ENCODE measurements around the gene CACNG4. TPM values are rescaled to one million over a fixed set of nuclear protein-coding genes. Genes with fewer than 3 reads are reported as not detected.

CACNG4 gene
- total and polyA plus RNA-seq, 2 experiments from 2014 or later, result 1.6 to 4.1 TPM

DNA sequence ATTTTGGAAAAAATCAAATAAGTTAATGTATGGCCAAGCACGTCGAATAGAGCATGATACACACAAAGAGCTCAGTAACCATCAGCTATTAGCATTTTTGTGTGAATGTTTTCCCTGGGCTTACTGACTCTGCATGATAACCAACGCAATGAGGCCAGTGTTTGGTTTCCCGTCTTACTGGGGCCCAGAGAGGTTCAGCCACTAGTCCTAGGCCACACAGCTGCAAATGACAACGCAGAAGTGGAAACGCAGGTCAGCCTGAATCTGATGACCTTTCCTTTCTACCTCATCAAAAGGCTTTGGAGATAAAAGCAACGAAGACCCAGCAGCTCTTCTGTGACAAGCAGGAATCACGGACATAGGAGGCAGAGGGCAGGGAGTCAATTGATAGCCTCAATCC lies 7.2 kb upstream of the CACNG4 start:
- no peaks in the 10 kb centered on the region for H3F3A ChIP-seq (replicated peaks; ENCODE audit: low read depth)
- H3K4me1 ChIP-seq (ENCODE audit: insufficient read depth), result peaks cover 6% of the 10 kb centered on the region
- no peaks in the 10 kb centered on the region for H3K9me3 Mint-ChIP-seq
- no peaks in the 10 kb centered on the region for H3K79me2 ChIP-seq (replicated peaks; ENCODE audit: insufficient read depth)
- no peak overlapping the region for H2AFZ ChIP-seq
- ATAC-seq, result no peak
- no peak overlapping the region for H3K4me2 ChIP-seq
- no peak overlapping the region for H3K27ac Mint-ChIP-seq
- peaks cover 2% of the 10 kb centered on the region; the same call in 1 of the 2 replicates for H3K27me3 ChIP-seq (ENCODE audit: insufficient read depth)
- peaks cover 22% of the 10 kb centered on the region for H3K4me1 Mint-ChIP-seq
- TF ChIP-seq CREB1 (CRISPR knock-in tag; IDR thresholded peaks at IDR 0.05; ENCODE audit: low read depth) (no peak), ZNF114 (CRISPR knock-in tag; IDR thresholded peaks at IDR 0.05) (no peak), STAT1 (IDR thresholded peaks at IDR 0.05; ENCODE audit: unreplicated experiment) (no peak), JUNB (IDR thresholded peaks at IDR 0.05; ENCODE audit: unreplicated experiment) (no peak), NANOG (IDR thresholded peaks at IDR 0.05; ENCODE audit: borderline replicate concordance) (no peak), ETS1 (IDR thresholded peaks at IDR 0.05) (no peak), EZH2phosphoT487 (IDR thresholded peaks at IDR 0.05; ENCODE audit: unreplicated experiment) (no peak), EZH2 (IDR thresholded peaks at IDR 0.05; ENCODE audit: low read depth, unreplicated experiment) (no peak), REST (IDR thresholded peaks at IDR 0.05; ENCODE audit: unreplicated experiment) (no peak), POLR2AphosphoS5 (IDR thresholded peaks at IDR 0.05; ENCODE audit: low read depth) (no peak), CTCF (conservative IDR thresholded peaks at IDR 0.05; ENCODE audit: low read depth in 2 of 2) (no peak), ZNF331 (CRISPR knock-in tag; IDR thresholded peaks at IDR 0.05; ENCODE audit: low read depth) (no peak)
- TF ChIP-seq, protein P1, sequence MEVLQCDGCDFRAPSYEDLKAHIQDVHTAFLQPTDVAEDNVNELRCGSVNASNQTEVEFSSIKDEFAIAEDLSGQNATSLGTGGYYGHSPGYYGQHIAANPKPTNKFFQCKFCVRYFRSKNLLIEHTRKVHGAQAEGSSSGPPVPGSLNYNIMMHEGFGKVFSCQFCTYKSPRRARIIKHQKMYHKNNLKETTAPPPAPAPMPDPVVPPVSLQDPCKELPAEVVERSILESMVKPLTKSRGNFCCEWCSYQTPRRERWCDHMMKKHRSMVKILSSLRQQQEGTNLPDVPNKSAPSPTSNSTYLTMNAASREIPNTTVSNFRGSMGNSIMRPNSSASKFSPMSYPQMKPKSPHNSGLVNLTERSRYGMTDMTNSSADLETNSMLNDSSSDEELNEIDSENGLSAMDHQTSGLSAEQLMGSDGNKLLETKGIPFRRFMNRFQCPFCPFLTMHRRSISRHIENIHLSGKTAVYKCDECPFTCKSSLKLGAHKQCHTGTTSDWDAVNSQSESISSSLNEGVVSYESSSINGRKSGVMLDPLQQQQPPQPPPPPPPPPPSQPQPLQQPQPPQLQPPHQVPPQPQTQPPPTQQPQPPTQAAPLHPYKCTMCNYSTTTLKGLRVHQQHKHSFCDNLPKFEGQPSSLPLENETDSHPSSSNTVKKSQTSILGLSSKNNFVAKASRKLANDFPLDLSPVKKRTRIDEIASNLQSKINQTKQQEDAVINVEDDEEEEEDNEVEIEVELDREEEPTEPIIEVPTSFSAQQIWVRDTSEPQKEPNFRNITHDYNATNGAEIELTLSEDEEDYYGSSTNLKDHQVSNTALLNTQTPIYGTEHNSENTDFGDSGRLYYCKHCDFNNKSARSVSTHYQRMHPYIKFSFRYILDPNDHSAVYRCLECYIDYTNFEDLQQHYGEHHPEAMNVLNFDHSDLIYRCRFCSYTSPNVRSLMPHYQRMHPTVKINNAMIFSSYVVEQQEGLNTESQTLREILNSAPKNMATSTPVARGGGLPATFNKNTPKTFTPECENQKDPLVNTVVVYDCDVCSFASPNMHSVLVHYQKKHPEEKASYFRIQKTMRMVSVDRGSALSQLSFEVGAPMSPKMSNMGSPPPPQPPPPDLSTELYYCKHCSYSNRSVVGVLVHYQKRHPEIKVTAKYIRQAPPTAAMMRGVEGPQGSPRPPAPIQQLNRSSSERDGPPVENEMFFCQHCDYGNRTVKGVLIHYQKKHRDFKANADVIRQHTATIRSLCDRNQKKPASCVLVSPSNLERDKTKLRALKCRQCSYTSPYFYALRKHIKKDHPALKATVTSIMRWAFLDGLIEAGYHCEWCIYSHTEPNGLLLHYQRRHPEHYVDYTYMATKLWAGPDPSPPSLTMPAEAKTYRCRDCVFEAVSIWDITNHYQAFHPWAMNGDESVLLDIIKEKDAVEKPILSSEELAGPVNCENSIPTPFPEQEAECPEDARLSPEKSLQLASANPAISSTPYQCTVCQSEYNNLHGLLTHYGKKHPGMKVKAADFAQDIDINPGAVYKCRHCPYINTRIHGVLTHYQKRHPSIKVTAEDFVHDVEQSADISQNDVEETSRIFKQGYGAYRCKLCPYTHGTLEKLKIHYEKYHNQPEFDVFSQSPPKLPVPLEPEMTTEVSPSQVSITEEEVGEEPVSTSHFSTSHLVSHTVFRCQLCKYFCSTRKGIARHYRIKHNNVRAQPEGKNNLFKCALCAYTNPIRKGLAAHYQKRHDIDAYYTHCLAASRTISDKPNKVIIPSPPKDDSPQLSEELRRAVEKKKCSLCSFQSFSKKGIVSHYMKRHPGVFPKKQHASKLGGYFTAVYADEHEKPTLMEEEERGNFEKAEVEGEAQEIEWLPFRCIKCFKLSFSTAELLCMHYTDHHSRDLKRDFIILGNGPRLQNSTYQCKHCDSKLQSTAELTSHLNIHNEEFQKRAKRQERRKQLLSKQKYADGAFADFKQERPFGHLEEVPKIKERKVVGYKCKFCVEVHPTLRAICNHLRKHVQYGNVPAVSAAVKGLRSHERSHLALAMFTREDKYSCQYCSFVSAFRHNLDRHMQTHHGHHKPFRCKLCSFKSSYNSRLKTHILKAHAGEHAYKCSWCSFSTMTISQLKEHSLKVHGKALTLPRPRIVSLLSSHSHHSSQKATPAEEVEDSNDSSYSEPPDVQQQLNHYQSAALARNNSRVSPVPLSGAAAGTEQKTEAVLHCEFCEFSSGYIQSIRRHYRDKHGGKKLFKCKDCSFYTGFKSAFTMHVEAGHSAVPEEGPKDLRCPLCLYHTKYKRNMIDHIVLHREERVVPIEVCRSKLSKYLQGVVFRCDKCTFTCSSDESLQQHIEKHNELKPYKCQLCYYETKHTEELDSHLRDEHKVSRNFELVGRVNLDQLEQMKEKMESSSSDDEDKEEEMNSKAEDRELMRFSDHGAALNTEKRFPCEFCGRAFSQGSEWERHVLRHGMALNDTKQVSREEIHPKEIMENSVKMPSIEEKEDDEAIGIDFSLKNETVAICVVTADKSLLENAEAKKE (CRISPR knock-in tag; IDR thresholded peaks at IDR 0.05), result no peak
- no peaks in the 10 kb centered on the region for H3K36me3 Mint-ChIP-seq (ENCODE audit: low read depth)
- no peaks in the 10 kb centered on the region for H4K20me1 ChIP-seq (replicated peaks; ENCODE audit: insufficient read depth)
- no peak overlapping the region for H3K27ac ChIP-seq (ENCODE audit: low read depth)
- no peak for DNase-seq (ENCODE audit: low spot score)
- H3K36me3 ChIP-seq (ENCODE audit: insufficient read depth), result no peaks in the 10 kb centered on the region
- H3K9me2 ChIP-seq (ENCODE audit: insufficient read depth), result no peaks in the 10 kb centered on the region
- peaks cover 20% of the 10 kb centered on the region for H3K27me3 Mint-ChIP-seq (ENCODE audit: insufficient read depth, low read depth, poor library complexity)
- H3K4me3 ChIP-seq, result no peak overlapping the region
- no peak overlapping the region for H3K4me3 Mint-ChIP-seq

All from GM23338 (cell line).